K562 treated with DMSO at 1 percent for 24 hours (cell line): ENCODE measurements around the gene ANKRD18B. TPM values are rescaled to one million over a fixed set of nuclear protein-coding genes. Genes with fewer than 3 reads are reported as not detected.

Experiments
- total RNA-seq: library from RNA; unstranded; fragments of 300-600 nt; gene quantifications from 2 replicates; pipeline ENCODE4 v1.2.3, GENCODE V29; 2022; ENCODE audit warnings: low read depth; ENCODE audit not compliant: insufficient read depth

Gene ANKRD18B
- 0.82 and 1.4 TPM in 2 replicates for total RNA-seq

DNA sequence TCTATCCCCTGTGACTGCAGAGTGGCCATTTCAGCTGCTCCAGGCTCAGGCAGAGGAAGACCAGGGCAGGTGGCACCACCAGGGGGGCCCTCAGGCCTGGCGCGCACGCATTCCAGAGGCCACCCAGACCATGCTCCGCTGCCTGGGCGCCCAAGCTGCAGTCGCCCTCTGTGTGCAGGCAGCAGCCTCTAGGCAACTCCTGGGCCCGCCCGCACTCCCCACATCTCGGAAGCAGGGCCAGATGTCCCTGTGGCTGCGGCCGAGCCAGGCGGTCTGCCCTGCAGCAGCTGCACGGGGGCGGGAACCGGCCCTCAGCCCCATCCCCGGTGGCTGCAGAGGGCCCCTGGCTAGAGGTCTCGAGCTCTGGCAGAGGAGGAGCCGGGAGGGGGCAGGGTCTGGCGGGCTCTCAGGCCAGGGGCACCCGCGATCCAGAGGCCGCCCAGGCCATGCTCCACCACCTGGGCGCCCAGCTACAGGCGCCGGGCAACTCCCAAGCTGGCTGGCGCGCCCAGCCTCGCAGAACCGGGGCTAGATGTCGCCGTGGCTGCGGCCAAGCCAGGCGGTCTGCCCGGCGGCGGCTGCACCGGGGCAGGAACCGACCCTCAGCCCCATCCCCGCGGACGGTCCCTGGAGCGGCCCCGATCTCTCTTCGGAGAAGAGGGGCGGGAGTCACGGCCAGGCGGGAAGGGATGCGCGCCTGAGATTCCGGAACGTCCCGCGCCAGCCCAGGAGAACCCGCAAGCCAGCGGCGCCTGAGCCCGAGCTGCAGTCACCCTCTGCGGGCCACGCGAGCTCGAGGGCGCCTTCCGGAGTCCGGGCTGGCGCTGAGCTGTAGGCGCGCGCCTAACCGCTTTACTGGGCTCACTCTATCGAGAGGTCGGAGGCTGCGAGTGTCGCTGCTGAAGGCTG, at the start of gene ANKRD18B:
ANKRD18B (plus strand) TSS at position 855 of the 909 bp plus-strand sequence. CDS start 239 bp downstream, outside the sequence.

Other genes starting within 250 kb of the ANKRD18B start
- gene NFX1, start 233.7 kb upstream of the ANKRD18B start, total RNA-seq: 15.3 and 15.6 TPM in 2 replicates
- gene AQP7, start 121.7 kb upstream of the ANKRD18B start, total RNA-seq: not detected in 2 replicates
- 18.1 and 21.1 TPM in 2 replicates for gene AQP3, start 76.7 kb upstream of the ANKRD18B start, total RNA-seq
- gene NOL6, start 50.3 kb upstream of the ANKRD18B start, total RNA-seq: 16.6 and 20.0 TPM in 2 replicates